Left lung (tissue), 14 donors: Measurements from ENCODE around the gene TIMELESS. TPM values are rescaled to one million over a fixed set of nuclear protein-coding genes. Genes with fewer than 3 reads are reported as not detected.
"Not testable (repeated sequence)": the region's sequence is repeated elsewhere in the genome, so short reads cannot be mapped to it uniquely, and the experiment has no call there.

Source experiments
- ATAC-seq: fragments of 200-7000 bp; cut with Tn5 transposase; one replicate; pipeline ENCODE4 v1.9.1; 2020; ENCODE audit warnings: moderate library complexity
- DNase-seq, 4 donors: peaks; one replicate each; pipeline ENCODE4 v3.0.0-alpha.2; 2013 to 2020
- H3K27ac ChIP-seq, 2 donors: fragments of 200-600 bp; sonication (generic) in 1 of 2; one replicate each; pipeline versions ENCODE4 v1.5.0 to v1.8.0; 2020 to 2021
- H3K27me3 ChIP-seq, 2 donors: fragments of 200-600 bp; sonication (generic) in 1 of 2; one replicate each; pipeline versions ENCODE4 v1.5.0 to v1.8.0; 2020 to 2021
- H3K36me3 ChIP-seq, 2 donors: fragments of 200-600 bp; sonication (generic) in 1 of 2; one replicate each; pipeline versions ENCODE4 v1.5.0 to v1.8.0; 2020 to 2021
- H3K4me1 ChIP-seq, 2 donors: fragments of 200-600 bp; one replicate each; pipeline ENCODE4 v1.8.0; 2021
- H3K4me3 ChIP-seq, 2 donors: fragments of 200-600 bp; sonication (generic) in 1 of 2; one replicate each; pipeline versions ENCODE4 v1.5.0 to v1.8.0; 2020 to 2021; ENCODE audit warnings: mild to moderate bottlenecking in 1 of 2
- H3K9me3 ChIP-seq, 2 donors: fragments of 200-600 bp; sonication (generic) in 1 of 2; one replicate each; pipeline versions ENCODE4 v1.5.0 to v1.8.0; 2020 to 2021
- CTCF ChIP-seq, 2 donors: fragments of 200-600 bp; sonication (generic) in 1 of 2; IDR thresholded peaks; one replicate each; pipeline versions ENCODE4 v1.5.0 to v1.8.0; 2021; ENCODE audit warnings: antibody characterized with exemption in 2 of 2
- intact Hi-C, 2 donors: fragments of 100-400 bp; cut with DNase I; formaldehyde crosslinking; loops; one replicate each; pipeline versions ENCODE4 v1.11.2 to v1.14.2; 2022
- long read RNA-seq, 12 donors: library from polyadenylated mRNA in 2 of 12; unstranded in 2 of 12; transcript quantifications; one replicate each; pipeline ENCODE4 v2.0.0 and lab custom pipeline, GENCODE V29; 2019 to 2026
- polyA plus RNA-seq, 6 donors: library from polyadenylated mRNA; unstranded; fragments of 120-200 nt; gene quantifications; one replicate each; pipeline ENCODE4 v1.2.1, GENCODE V29; 2013; ENCODE audit not compliant: insufficient read length in 6 of 6
- total RNA-seq, 2 donors: library from RNA; stranded (reverse); fragmentation: NEBNext Ultra II Directional; extraction: Animal tissue kit (Norgen Biotek cat#: 25700); gene quantifications; one replicate each; pipeline ENCODE4 v1.2.1, GENCODE V29; 2021
- donor health status: DM: no; HTN: yes; CAD: no.
- donor health status: DM: no; HTN: no; CAD: no.

The TIMELESS gene, protein sequence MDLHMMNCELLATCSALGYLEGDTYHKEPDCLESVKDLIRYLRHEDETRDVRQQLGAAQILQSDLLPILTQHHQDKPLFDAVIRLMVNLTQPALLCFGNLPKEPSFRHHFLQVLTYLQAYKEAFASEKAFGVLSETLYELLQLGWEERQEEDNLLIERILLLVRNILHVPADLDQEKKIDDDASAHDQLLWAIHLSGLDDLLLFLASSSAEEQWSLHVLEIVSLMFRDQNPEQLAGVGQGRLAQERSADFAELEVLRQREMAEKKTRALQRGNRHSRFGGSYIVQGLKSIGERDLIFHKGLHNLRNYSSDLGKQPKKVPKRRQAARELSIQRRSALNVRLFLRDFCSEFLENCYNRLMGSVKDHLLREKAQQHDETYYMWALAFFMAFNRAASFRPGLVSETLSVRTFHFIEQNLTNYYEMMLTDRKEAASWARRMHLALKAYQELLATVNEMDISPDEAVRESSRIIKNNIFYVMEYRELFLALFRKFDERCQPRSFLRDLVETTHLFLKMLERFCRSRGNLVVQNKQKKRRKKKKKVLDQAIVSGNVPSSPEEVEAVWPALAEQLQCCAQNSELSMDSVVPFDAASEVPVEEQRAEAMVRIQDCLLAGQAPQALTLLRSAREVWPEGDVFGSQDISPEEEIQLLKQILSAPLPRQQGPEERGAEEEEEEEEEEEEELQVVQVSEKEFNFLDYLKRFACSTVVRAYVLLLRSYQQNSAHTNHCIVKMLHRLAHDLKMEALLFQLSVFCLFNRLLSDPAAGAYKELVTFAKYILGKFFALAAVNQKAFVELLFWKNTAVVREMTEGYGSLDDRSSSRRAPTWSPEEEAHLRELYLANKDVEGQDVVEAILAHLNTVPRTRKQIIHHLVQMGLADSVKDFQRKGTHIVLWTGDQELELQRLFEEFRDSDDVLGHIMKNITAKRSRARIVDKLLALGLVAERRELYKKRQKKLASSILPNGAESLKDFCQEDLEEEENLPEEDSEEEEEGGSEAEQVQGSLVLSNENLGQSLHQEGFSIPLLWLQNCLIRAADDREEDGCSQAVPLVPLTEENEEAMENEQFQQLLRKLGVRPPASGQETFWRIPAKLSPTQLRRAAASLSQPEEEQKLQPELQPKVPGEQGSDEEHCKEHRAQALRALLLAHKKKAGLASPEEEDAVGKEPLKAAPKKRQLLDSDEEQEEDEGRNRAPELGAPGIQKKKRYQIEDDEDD
- 10 to 100 TPM; 15.0 to 22.1 TPM for total RNA-seq
- polyA plus RNA-seq: 10 to 100 TPM; 27.1 to 38.0 (median 32.3) TPM
- long read RNA-seq, donor 1, partial matches to known transcripts: 6 of 6 reads
- long read RNA-seq, donor 1, other reads (novel, unspliced or antisense): 0 of 6 reads
- long read RNA-seq, donor 2, full-length matches to known transcripts: 1 of 23 reads
- long read RNA-seq, donor 2, partial matches to known transcripts: 22 of 23 reads
- long read RNA-seq, donor 2, other reads (novel, unspliced or antisense): 0 of 23 reads
- long read RNA-seq, donor 3, full-length matches to known transcripts: 5 of 5 reads
- long read RNA-seq, donor 3, partial matches to known transcripts: 0 of 5 reads
- long read RNA-seq, donor 3, other reads (novel, unspliced or antisense): 0 of 5 reads
- long read RNA-seq, donor 4, full-length matches to known transcripts: 1 of 3 reads
- long read RNA-seq, donor 4, partial matches to known transcripts: 0 of 3 reads
- long read RNA-seq, donor 4, other reads (novel, unspliced or antisense): 2 of 3 reads
- long read RNA-seq, donor 5, full-length matches to known transcripts: 1 of 1 reads
- long read RNA-seq, donor 5, partial matches to known transcripts: 0 of 1 reads
- long read RNA-seq, donor 5, other reads (novel, unspliced or antisense): 0 of 1 reads
- long read RNA-seq, donor 6, full-length matches to known transcripts: 4 of 4 reads
- long read RNA-seq, donor 6, partial matches to known transcripts: 0 of 4 reads
- long read RNA-seq, donor 6, other reads (novel, unspliced or antisense): 0 of 4 reads
- long read RNA-seq, donor 7, full-length matches to known transcripts: 1 of 1 reads
- long read RNA-seq, donor 7, partial matches to known transcripts: 0 of 1 reads
- long read RNA-seq, donor 7, other reads (novel, unspliced or antisense): 0 of 1 reads
- long read RNA-seq, donor 8, full-length matches to known transcripts: 2 of 2 reads
- long read RNA-seq, donor 8, partial matches to known transcripts: 0 of 2 reads
- long read RNA-seq, donor 8, other reads (novel, unspliced or antisense): 0 of 2 reads
- long read RNA-seq, donor 9: 0 reads
- long read RNA-seq, donor 10, partial matches to known transcripts: 6 of 7 reads
- long read RNA-seq, donor 10, other reads (novel, unspliced or antisense): 1 of 7 reads
- long read RNA-seq, donor 11, full-length matches to known transcripts: 2 of 8 reads
- long read RNA-seq, donor 11, partial matches to known transcripts: 6 of 8 reads
- long read RNA-seq, donor 11, other reads (novel, unspliced or antisense): 0 of 8 reads
- long read RNA-seq, donor 12, full-length matches to known transcripts: 2 of 2 reads
- long read RNA-seq, donor 12, partial matches to known transcripts: 0 of 2 reads
- long read RNA-seq, donor 12, other reads (novel, unspliced or antisense): 0 of 2 reads

DNA sequence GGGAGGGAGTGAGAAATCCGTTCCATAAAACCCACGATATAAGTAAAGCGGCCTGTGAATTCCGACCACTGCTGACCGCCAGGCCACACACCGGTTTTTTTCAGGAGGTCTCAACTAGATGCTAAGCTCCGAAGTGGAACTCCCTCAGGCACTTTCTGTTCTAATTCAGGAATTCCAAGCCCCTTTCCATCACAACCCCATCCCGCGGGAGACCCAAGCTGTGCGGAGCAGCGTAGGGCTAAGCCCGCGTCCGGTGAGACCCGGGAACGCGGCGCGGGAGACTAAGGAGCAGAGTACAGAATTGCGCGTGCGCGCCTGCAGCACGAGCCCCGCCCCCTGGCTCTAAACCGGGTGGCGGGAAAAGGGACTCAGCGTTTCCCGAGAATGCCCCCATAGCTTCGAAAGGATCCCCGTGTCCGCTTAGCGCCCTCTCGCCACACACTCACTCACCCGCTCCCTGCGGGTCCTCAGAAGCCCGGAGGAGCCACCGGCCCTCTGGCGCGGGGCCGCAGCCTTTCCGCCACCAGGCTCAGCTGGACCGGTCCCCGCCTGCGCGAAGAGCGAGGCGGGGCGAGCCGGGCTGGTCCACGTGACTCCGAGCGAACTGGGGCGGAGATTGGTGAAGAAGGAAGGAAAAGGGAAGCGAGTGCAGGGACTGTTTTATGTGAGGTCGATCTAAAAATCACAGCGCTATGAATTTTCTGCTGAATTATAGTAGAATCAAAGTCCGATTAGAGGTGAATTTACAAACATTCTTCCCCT, at the start of gene TIMELESS:
Gene TIMELESS, minus strand, starts transcription at position 567 of the 762 bp plus-strand sequence. CDS start 15,256 bp downstream, outside the sequence.
- intact Hi-C loops: no loop called here
- DNase-seq (peak; percentile 93 to 98 (median 94)), ATAC-seq (peak; percentile 99)
- peak in 1 of 2 donors; percentile 23 for TF ChIP-seq CTCF (IDR thresholded peaks at IDR 0.05)
- H3K27ac ChIP-seq: peak within 1 kb of the TSS; percentile 83 to 86
- H3K4me3 ChIP-seq: peak within 1 kb of the TSS; percentile 65 to 95
- H3K9me3 ChIP-seq: no peaks in the 10 kb centered on the region
- H3K36me3 ChIP-seq: no peaks in the 10 kb centered on the region
- peaks cover 0 to 15% of the 10 kb centered on the region in 2 donors for H3K4me1 ChIP-seq
- no peaks in the 10 kb centered on the region for H3K27me3 ChIP-seq

GRCh38 chr12:56498126-56498902, 49.1 kb upstream of the TIMELESS start:
- H3K4me1 ChIP-seq, H3K27ac ChIP-seq, H3K4me3 ChIP-seq, H3K36me3 ChIP-seq, H3K27me3 ChIP-seq, ATAC-seq, intact Hi-C loops, DNase-seq, H3K9me3 ChIP-seq: not testable (repeated sequence)

GRCh38 chr12:56496704-56497103, 47.5 kb upstream of the TIMELESS start:
- H3K4me1 ChIP-seq, intact Hi-C loops, H3K9me3 ChIP-seq, ATAC-seq, H3K4me3 ChIP-seq, H3K36me3 ChIP-seq, H3K27ac ChIP-seq, H3K27me3 ChIP-seq: not testable (repeated sequence)
- TF ChIP-seq CTCF (IDR thresholded peaks at IDR 0.05): peak; percentile 31 to 45
- DNase-seq: peak in 3 of 4 donors; percentile 33 to 89 (median 64)

GRCh38 chr12:56494481-56494880, 45.3 kb upstream of the TIMELESS start:
- H3K36me3 ChIP-seq, intact Hi-C loops, H3K4me3 ChIP-seq, H3K27ac ChIP-seq, H3K9me3 ChIP-seq, ATAC-seq, H3K4me1 ChIP-seq: not testable (repeated sequence)
- H3K27me3 ChIP-seq: peaks cover 0 to 21% of the 10 kb centered on the region in 2 donors
- peak in 1 of 4 donors; percentile 72 for DNase-seq

DNA sequence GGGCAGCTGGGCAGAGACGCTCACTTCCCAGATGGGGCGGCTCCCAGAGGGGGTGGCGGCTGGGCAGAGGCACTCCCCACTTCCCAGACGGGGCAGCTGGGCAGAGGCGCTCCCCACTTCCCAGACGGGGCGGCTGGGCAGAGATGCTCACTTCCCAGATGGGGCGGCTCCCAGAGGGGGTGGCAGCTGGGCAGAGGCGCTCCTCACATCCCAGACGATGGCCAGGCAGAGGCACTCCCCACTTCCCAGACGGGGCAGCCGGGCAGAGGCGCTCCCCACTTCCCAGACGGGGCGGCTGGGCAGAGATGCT, 44.8 kb upstream of the TIMELESS start:
- H3K27ac ChIP-seq, intact Hi-C loops, DNase-seq, H3K4me1 ChIP-seq, ATAC-seq, H3K9me3 ChIP-seq, H3K36me3 ChIP-seq, H3K4me3 ChIP-seq: not testable (repeated sequence)
- peaks cover 0 to 25% of the 10 kb centered on the region in 2 donors for H3K27me3 ChIP-seq

DNA sequence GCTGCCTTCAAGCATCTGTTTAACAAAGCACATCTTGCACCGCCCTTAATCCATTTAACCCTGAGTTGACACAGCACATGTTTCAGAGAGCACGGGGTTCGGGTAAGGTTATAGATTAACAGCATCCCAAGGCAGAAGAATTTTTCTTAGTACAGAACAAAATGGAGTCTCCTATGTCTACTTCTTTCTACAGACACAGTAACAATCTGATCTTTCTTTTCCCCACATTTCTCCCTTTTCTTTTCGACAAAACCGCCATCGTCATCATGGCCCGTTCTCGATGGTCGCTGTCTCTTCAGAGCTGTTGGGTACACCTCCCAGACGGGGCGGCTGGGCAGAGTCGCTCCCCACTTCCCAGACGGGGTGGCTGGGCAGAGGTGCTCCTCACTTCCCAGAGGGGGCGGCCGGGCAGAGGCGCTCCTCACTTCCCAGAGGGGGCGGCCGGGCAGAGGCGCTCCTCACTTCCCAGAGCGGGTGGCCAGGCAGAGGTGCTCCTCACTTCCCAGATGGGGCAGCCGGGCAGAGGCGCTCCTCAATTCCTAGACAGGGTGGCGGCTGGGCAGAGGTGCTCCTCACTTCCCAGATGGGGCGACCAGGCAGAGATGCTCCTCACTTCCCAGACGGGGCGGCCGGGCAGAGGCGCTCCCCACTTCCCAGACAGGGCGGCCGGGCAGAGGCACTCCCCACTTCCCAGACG, 44.3 kb upstream of the TIMELESS start:
- H3K4me3 ChIP-seq, intact Hi-C loops, H3K27ac ChIP-seq, ATAC-seq, H3K9me3 ChIP-seq, DNase-seq, H3K36me3 ChIP-seq, H3K4me1 ChIP-seq: not testable (repeated sequence)
- H3K27me3 ChIP-seq: peaks cover 0 to 30% of the 10 kb centered on the region in 2 donors
